ENCODE results near the gene SAC3D1. TPM values are rescaled to one million over a fixed set of nuclear protein-coding genes. Genes with fewer than 3 reads are reported as not detected.

The SAC3D1 gene
- total and polyA plus RNA-seq, 2 donors (not counting 1 experiment from before 2014, with no cell fraction given) = 3.1 to 8.6 TPM

DNA sequence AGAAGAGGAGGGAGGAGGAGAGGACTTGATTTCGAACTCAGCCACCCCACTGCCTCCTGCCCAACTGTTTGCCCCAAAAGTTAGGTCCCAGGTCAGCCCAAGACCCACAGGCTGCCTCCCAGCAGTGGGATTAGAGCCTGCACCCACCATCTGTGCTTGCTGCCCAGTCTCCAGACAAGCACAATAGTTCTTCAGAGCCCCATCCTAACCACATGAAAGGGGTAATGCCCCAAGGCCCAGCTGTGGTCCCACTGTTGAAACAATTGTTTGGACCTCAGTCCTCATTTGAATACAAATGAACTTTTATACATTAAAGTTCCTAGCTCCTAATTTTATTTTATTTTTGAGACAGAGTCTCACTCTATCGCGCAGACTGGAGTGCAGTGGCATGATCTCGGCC lies 49.6 kb downstream of the SAC3D1 start:
- Histone ChIP-seq H3K36me3 (ENCODE audit: control insufficient read depth, insufficient read depth, low read length) (peaks cover 19% of the 10 kb centered on the region), H3K4me3 (replicated peaks in 1 of 4; ENCODE audit: control extremely low read depth in 1 of 4, insufficient read depth in 1 of 4, low read depth in 3 of 4, low read length in 4 of 4) (no peak overlapping the region), H3K79me2 (ENCODE audit: control insufficient read depth, insufficient read depth, low read length) (peaks cover 1% of the 10 kb centered on the region), H4K20me1 (ENCODE audit: control insufficient read depth, extremely low read depth, insufficient read depth, low read length) (no peaks in the 10 kb centered on the region), H2AFZ (ENCODE audit: low read length) (no peak overlapping the region), H3K4me1 (ENCODE audit: control insufficient read depth, extremely low read depth, insufficient read depth, low read length) (no peaks in the 10 kb centered on the region), H3K27me3 (ENCODE audit: control insufficient read depth, insufficient read depth, low read length) (no peaks in the 10 kb centered on the region), H3K4me2 (ENCODE audit: extremely low read depth, insufficient read depth, low read length) (no peak overlapping the region), H3K27ac (ENCODE audit: insufficient read depth, low read length) (no peak overlapping the region), H3K9ac (ENCODE audit: insufficient read depth, low read length) (no peak overlapping the region), H3K9me3 (ENCODE audit: control insufficient read depth, insufficient read depth, low read depth, low read length) (no peaks in the 10 kb centered on the region)
- DNase-seq (ENCODE audit: low read depth in 2 of 2) = no peak
- TF ChIP-seq, protein P1, sequence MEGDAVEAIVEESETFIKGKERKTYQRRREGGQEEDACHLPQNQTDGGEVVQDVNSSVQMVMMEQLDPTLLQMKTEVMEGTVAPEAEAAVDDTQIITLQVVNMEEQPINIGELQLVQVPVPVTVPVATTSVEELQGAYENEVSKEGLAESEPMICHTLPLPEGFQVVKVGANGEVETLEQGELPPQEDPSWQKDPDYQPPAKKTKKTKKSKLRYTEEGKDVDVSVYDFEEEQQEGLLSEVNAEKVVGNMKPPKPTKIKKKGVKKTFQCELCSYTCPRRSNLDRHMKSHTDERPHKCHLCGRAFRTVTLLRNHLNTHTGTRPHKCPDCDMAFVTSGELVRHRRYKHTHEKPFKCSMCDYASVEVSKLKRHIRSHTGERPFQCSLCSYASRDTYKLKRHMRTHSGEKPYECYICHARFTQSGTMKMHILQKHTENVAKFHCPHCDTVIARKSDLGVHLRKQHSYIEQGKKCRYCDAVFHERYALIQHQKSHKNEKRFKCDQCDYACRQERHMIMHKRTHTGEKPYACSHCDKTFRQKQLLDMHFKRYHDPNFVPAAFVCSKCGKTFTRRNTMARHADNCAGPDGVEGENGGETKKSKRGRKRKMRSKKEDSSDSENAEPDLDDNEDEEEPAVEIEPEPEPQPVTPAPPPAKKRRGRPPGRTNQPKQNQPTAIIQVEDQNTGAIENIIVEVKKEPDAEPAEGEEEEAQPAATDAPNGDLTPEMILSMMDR (conservative IDR thresholded peaks at IDR 0.05 in 1 of 2, IDR thresholded peaks at IDR 0.05 in 1 of 2; ENCODE audit: low read depth in 1 of 2, low read length in 2 of 2) = no peak
- no peak for TF ChIP-seq EZH2 (IDR thresholded peaks at IDR 0.05; ENCODE audit: low read length, missing control alignments)

Other genes starting within 250 kb of the SAC3D1 start
- 4.9 and 9.2 TPM in 2 replicates for gene MAP4K2, start 238.0 kb upstream of the SAC3D1 start, total RNA-seq
- gene MAP4K2, start 238.0 kb upstream of the SAC3D1 start, polyA plus RNA-seq = 6.4 and 9.2 TPM in 2 replicates
- 12.1 and 13.7 TPM in 2 replicates for gene MEN1, start 230.7 kb upstream of the SAC3D1 start, total RNA-seq
- gene MEN1, start 230.7 kb upstream of the SAC3D1 start, polyA plus RNA-seq = 8.9 and 14.2 TPM in 2 replicates
- 0.33 and 0.77 TPM in 2 replicates for gene CDC42BPG, start 196.6 kb upstream of the SAC3D1 start, total RNA-seq
- gene CDC42BPG, start 196.6 kb upstream of the SAC3D1 start, polyA plus RNA-seq = 0.02 and 0.03 TPM in 2 replicates
- 40.8 and 71.3 TPM in 2 replicates for gene EHD1, start 162.6 kb upstream of the SAC3D1 start, total RNA-seq
- 240 and 248 TPM in 2 replicates for gene EHD1, start 162.6 kb upstream of the SAC3D1 start, polyA plus RNA-seq
- 7.4 and 9.9 TPM in 2 replicates for gene ATG2A, start 124.0 kb upstream of the SAC3D1 start, total RNA-seq
- gene ATG2A, start 124.0 kb upstream of the SAC3D1 start, polyA plus RNA-seq = 3.1 and 5.1 TPM in 2 replicates
- gene PPP2R5B, start 116.5 kb upstream of the SAC3D1 start, total RNA-seq = 6.2 and 12.1 TPM in 2 replicates
- 10.9 and 12.4 TPM in 2 replicates for gene PPP2R5B, start 116.5 kb upstream of the SAC3D1 start, polyA plus RNA-seq
- gene GPHA2, start 105.3 kb upstream of the SAC3D1 start, total RNA-seq = not detected in 2 replicates
- gene GPHA2, start 105.3 kb upstream of the SAC3D1 start, polyA plus RNA-seq = not detected in 2 replicates
- not detected in 2 replicates for gene MAJIN, start 69.1 kb upstream of the SAC3D1 start, total RNA-seq
- gene MAJIN, start 69.1 kb upstream of the SAC3D1 start, polyA plus RNA-seq = not detected in 2 replicates
- gene BATF2, start 44.2 kb upstream of the SAC3D1 start, total RNA-seq = 2.1 TPM in 2 replicates
- gene BATF2, start 44.2 kb upstream of the SAC3D1 start, polyA plus RNA-seq = 1.0 and 1.5 TPM in 2 replicates
- 99.9 and 138 TPM in 2 replicates for gene ARL2, start 27.1 kb upstream of the SAC3D1 start, total RNA-seq
- 99.2 and 173 TPM in 2 replicates for gene ARL2, start 27.1 kb upstream of the SAC3D1 start, polyA plus RNA-seq
- 11.3 and 14.4 TPM in 2 replicates for gene SNX15, start 13.8 kb upstream of the SAC3D1 start, total RNA-seq
- 10.2 and 15.2 TPM in 2 replicates for gene SNX15, start 13.8 kb upstream of the SAC3D1 start, polyA plus RNA-seq
- 26.2 and 35.5 TPM in 2 replicates for gene NAALADL1, start 17.3 kb downstream of the SAC3D1 start, total RNA-seq
- gene NAALADL1, start 17.3 kb downstream of the SAC3D1 start, polyA plus RNA-seq = 14.8 and 14.9 TPM in 2 replicates
- gene CDCA5, start 42.8 kb downstream of the SAC3D1 start, total RNA-seq = 0.26 and 3.0 TPM in 2 replicates
- 4.6 and 18.1 TPM in 2 replicates for gene CDCA5, start 42.8 kb downstream of the SAC3D1 start, polyA plus RNA-seq
- 31.1 and 36.0 TPM in 2 replicates for gene ZFPL1, start 43.0 kb downstream of the SAC3D1 start, total RNA-seq
- gene ZFPL1, start 43.0 kb downstream of the SAC3D1 start, polyA plus RNA-seq = 30.8 and 37.6 TPM in 2 replicates
- 144 and 171 TPM in 2 replicates for gene VPS51, start 55.0 kb downstream of the SAC3D1 start, total RNA-seq
- 22.0 and 27.0 TPM in 2 replicates for gene VPS51, start 55.0 kb downstream of the SAC3D1 start, polyA plus RNA-seq
- 30.0 and 89.5 TPM in 2 replicates for gene TM7SF2, start 70.7 kb downstream of the SAC3D1 start, total RNA-seq
- gene TM7SF2, start 70.7 kb downstream of the SAC3D1 start, polyA plus RNA-seq = 11.7 and 16.9 TPM in 2 replicates
- gene ZNHIT2, start 76.5 kb downstream of the SAC3D1 start, total RNA-seq = 12.8 and 13.2 TPM in 2 replicates
- gene ZNHIT2, start 76.5 kb downstream of the SAC3D1 start, polyA plus RNA-seq = 1.4 and 1.7 TPM in 2 replicates
- 336 and 338 TPM in 2 replicates for gene FAU, start 80.9 kb downstream of the SAC3D1 start, total RNA-seq
- 256 and 290 TPM in 2 replicates for gene FAU, start 80.9 kb downstream of the SAC3D1 start, polyA plus RNA-seq
- 46.2 and 70.8 TPM in 2 replicates for gene MRPL49, start 81.1 kb downstream of the SAC3D1 start, total RNA-seq
- gene MRPL49, start 81.1 kb downstream of the SAC3D1 start, polyA plus RNA-seq = 55.5 and 60.8 TPM in 2 replicates
- 13.6 and 15.5 TPM in 2 replicates for gene SYVN1, start 93.3 kb downstream of the SAC3D1 start, total RNA-seq
- gene SYVN1, start 93.3 kb downstream of the SAC3D1 start, polyA plus RNA-seq = 25.2 and 30.4 TPM in 2 replicates
- not detected in 2 replicates for gene SPDYC, start 129.0 kb downstream of the SAC3D1 start, total RNA-seq
- gene SPDYC, start 129.0 kb downstream of the SAC3D1 start, polyA plus RNA-seq = not detected in 2 replicates
- 58.0 and 94.5 TPM in 2 replicates for gene CAPN1, start 140.7 kb downstream of the SAC3D1 start, total RNA-seq
- gene CAPN1, start 140.7 kb downstream of the SAC3D1 start, polyA plus RNA-seq = 70.3 and 111 TPM in 2 replicates
- 1.0 and 2.8 TPM in 2 replicates for gene POLA2, start 220.8 kb downstream of the SAC3D1 start, total RNA-seq
- gene POLA2, start 220.8 kb downstream of the SAC3D1 start, polyA plus RNA-seq = 9.8 and 33.6 TPM in 2 replicates

All from fibroblast of lung (primary cell).